Stomach (tissue), 9 donors: ENCODE measurements around the gene HEATR5B. TPM values are rescaled to one million over a fixed set of nuclear protein-coding genes. Genes with fewer than 3 reads are reported as not detected.

Source experiments
- DNase-seq, 2 donors: peaks; one replicate each; pipeline versions ENCODE4 v3.0.0 to v3.0.0-alpha.2; 2013 to 2019
- H3K27ac ChIP-seq, 5 donors: fragments of 200-600 bp in 4 of 5; sonication (generic) in 4 of 5; one replicate each; pipeline ENCODE4 v1.5.1; 2013 to 2019; ENCODE audit warnings: mild to moderate bottlenecking in 1 of 5, moderate library complexity in 1 of 5
- H3K27me3 ChIP-seq, 3 donors: fragments of 200-600 bp; sonication (generic); one replicate each; pipeline ENCODE4 v1.5.1; 2017 to 2019; ENCODE audit warnings: mixed run types in 1 of 3
- H3K36me3 ChIP-seq, 4 donors: fragments of 200-600 bp; sonication (generic); 1 replicate in 3 of 4; 2 replicates in 1 of 4; pipeline ENCODE4 v1.5.1; 2016 to 2019
- H3K4me1 ChIP-seq, 4 donors: fragments of 200-600 bp; sonication (generic); one replicate each; pipeline ENCODE4 v1.5.1; 2016 to 2019
- H3K4me3 ChIP-seq, 4 donors: fragments of 200-600 bp; sonication (generic) in 3 of 4; one replicate each; pipeline ENCODE4 v1.5.1; 2016 to 2019; ENCODE audit warnings: mild to moderate bottlenecking in 1 of 4
- H3K9me3 ChIP-seq, 4 donors: fragments of 200-600 bp; sonication (generic); one replicate each; pipeline ENCODE4 v1.5.1; 2016 to 2019
- EP300 ChIP-seq: sonication (generic); formaldehyde crosslinking; IDR thresholded peaks from one replicate; pipeline ENCODE4 v1.6.1; 2017; ENCODE audit warnings: antibody characterized with exemption
- POLR2A ChIP-seq, 4 donors: fragments of 450-650 bp; IDR thresholded peaks; one replicate each; pipeline ENCODE4 v1.6.1; 2016; ENCODE audit warnings: antibody characterized with exemption in 4 of 4, control low read depth in 2 of 4, mild to moderate bottlenecking in 1 of 4, moderate library complexity in 1 of 4
- POLR2AphosphoS5 ChIP-seq, 3 donors: sonication (generic); formaldehyde crosslinking; IDR thresholded peaks; one replicate each; pipeline ENCODE4 v1.6.1; 2016; ENCODE audit warnings: antibody characterized with exemption in 3 of 3
- WGBS, 5 donors: extraction: QIAGEN DNeasy Blood & Tissue Kit in 3 of 5; methylation state at CpG; one replicate each; pipeline versions ENCODE4 v1.1.5 to v1.1.7; 2013 to 2018; 5-methylcytosine and 5-hydroxymethylcytosine counted together
- intact Hi-C: fragments of 100-400 bp; cut with DNase I; formaldehyde crosslinking; loops from one replicate; pipeline ENCODE4 v1.15.1; 2023; ENCODE audit warnings: low total_unique reads
- polyA plus RNA-seq, 3 donors: library from polyadenylated mRNA; stranded (reverse); fragments of 200-250 nt; gene quantifications; one replicate each; pipeline ENCODE4 v1.2.3, GENCODE V29; 2013
- total RNA-seq, 5 donors: library from RNA; depleted of rRNA; stranded (reverse); fragments of >200 nt; gene quantifications; one replicate each; pipeline versions ENCODE4 v1.1.0 to v1.2.3, GENCODE V29; 2014 to 2016
- TF ChIP-seq, protein P1 (sequence below), 7 experiments: fragments of 450-650 bp in 4 of 7; fragments of 200-600 bp in 3 of 7; sonication (generic) in 3 of 7; IDR thresholded peaks; one replicate each; pipeline ENCODE4 v1.5.1; 2016 to 2019; ENCODE audit warnings: antibody characterized with exemption in 7 of 7, control low read depth in 2 of 7, mild to moderate bottlenecking in 1 of 7
- donor health status: healthy with polysubstance abuse.
- donor health status: Bipolar disorder and iron deficiency.
- donor health status: healthy.

The HEATR5B gene
- total and polyA plus RNA-seq, 8 donors = 3.2 to 95.1 (median 28.0) TPM

GRCh38 chr2:36960005-36960675, 124.0 kb downstream of the HEATR5B start:
- Histone ChIP-seq H3K27ac (no peak overlapping the region), H3K36me3 (no peaks in the 10 kb centered on the region), H3K27me3 (no peaks in the 10 kb centered on the region), H3K9me3 (no peaks in the 10 kb centered on the region), H3K4me1 (peaks cover 7 to 49% (median 16%) of the 10 kb centered on the region in 4 donors), H3K4me3 (no peak overlapping the region)
- WGBS, 5 donors = 86 to 96% (median 91%) methylated on average over 2 of the region's 2 CpGs
- DNase-seq = no peak
- intact Hi-C loops = no loop called here
- TF ChIP-seq EP300 (no peak), POLR2A (IDR thresholded peaks at IDR 0.05) (no peak), POLR2AphosphoS5 (IDR thresholded peaks at IDR 0.05) (no peak)
- TF ChIP-seq, protein P1, sequence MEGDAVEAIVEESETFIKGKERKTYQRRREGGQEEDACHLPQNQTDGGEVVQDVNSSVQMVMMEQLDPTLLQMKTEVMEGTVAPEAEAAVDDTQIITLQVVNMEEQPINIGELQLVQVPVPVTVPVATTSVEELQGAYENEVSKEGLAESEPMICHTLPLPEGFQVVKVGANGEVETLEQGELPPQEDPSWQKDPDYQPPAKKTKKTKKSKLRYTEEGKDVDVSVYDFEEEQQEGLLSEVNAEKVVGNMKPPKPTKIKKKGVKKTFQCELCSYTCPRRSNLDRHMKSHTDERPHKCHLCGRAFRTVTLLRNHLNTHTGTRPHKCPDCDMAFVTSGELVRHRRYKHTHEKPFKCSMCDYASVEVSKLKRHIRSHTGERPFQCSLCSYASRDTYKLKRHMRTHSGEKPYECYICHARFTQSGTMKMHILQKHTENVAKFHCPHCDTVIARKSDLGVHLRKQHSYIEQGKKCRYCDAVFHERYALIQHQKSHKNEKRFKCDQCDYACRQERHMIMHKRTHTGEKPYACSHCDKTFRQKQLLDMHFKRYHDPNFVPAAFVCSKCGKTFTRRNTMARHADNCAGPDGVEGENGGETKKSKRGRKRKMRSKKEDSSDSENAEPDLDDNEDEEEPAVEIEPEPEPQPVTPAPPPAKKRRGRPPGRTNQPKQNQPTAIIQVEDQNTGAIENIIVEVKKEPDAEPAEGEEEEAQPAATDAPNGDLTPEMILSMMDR (IDR thresholded peaks at IDR 0.05) = no peak

- 75 to 85% (median 78%) methylated on average over 6 of the region's 6 CpGs for WGBS, 5 donors
- TF ChIP-seq POLR2AphosphoS5 (IDR thresholded peaks at IDR 0.05) = no peak
- TF ChIP-seq POLR2A (IDR thresholded peaks at IDR 0.05) = no peak
- TF ChIP-seq, protein P1 (IDR thresholded peaks at IDR 0.05) = no peak
- TF ChIP-seq EP300 = no peak
- H3K27ac ChIP-seq = no peak overlapping the region
- H3K4me1 ChIP-seq = peaks cover 0 to 33% (median 19%) of the 10 kb centered on the region in 4 donors
- H3K9me3 ChIP-seq = no peaks in the 10 kb centered on the region
- intact Hi-C loops = no loop called here
- DNase-seq = no peak
- no peaks in the 10 kb centered on the region for H3K36me3 ChIP-seq
- no peak overlapping the region for H3K4me3 ChIP-seq
- H3K27me3 ChIP-seq = no peaks in the 10 kb centered on the region
Observed at GRCh38 chr2:36954977-36955607, 129.1 kb downstream of the HEATR5B start.

- H3K27ac ChIP-seq = peak overlapping the region in 3 of 5 donors; percentile 14 to 50 (median 50)
- WGBS, 5 donors = 68 to 76% (median 74%) methylated on average over 3 of the region's 3 CpGs
- intact Hi-C loops = no loop called here
Observed at GRCh38 chr2:36952748-36953197, 131.4 kb downstream of the HEATR5B start.

DNA sequence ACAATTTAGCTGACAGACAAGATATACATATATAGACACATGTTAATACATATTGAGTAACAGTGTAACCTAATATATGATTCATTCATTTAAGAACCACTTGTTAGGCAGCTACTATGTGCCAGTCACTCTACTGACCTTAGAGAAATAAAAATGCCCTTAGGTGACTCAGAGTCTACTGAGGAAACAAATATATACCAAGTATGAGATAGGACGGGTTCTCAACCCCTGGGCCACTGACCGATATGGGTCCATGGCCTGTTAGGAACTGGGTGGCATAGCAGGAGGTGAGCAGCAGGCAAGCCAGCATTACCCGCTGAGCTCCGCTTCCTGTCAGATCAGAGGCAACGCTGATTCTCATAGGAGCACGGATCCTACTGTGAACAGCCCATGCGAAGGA, 132.6 kb downstream of the HEATR5B start:
- peak overlapping the region in 2 of 5 donors; percentile 13 to 20 for H3K27ac ChIP-seq
- 81 to 87% (median 84%) methylated on average over 7 of the region's 7 CpGs for WGBS, 5 donors
- no peaks in the 10 kb centered on the region for H3K9me3 ChIP-seq
- intact Hi-C loops = no loop called here
- DNase-seq = no peak
- H3K4me3 ChIP-seq = no peak overlapping the region
- no peak for TF ChIP-seq POLR2A (IDR thresholded peaks at IDR 0.05)
- no peak for TF ChIP-seq POLR2AphosphoS5 (IDR thresholded peaks at IDR 0.05)
- TF ChIP-seq EP300 = no peak
- TF ChIP-seq, protein P1 (IDR thresholded peaks at IDR 0.05) = no peak
- no peaks in the 10 kb centered on the region for H3K36me3 ChIP-seq
- no peaks in the 10 kb centered on the region for H3K27me3 ChIP-seq
- H3K4me1 ChIP-seq = peaks cover 0 to 27% (median 14%) of the 10 kb centered on the region in 4 donors

More at GRCh38 chr2:36952748-36953197, 131.4 kb downstream of the HEATR5B start:
- no peaks in the 10 kb centered on the region for H3K36me3 ChIP-seq
- TF ChIP-seq POLR2A (IDR thresholded peaks at IDR 0.05) (no peak), EP300 (no peak), POLR2AphosphoS5 (IDR thresholded peaks at IDR 0.05) (no peak)
- TF ChIP-seq, protein P1 (IDR thresholded peaks at IDR 0.05) = no peak
- H3K4me3 ChIP-seq = no peak overlapping the region
- peak in 1 of 2 donors; percentile 7 for DNase-seq
- peaks cover 0 to 28% (median 17%) of the 10 kb centered on the region in 4 donors for H3K4me1 ChIP-seq
- H3K9me3 ChIP-seq = no peaks in the 10 kb centered on the region
- H3K27me3 ChIP-seq = no peaks in the 10 kb centered on the region
